HepG2 (cell line): Measurements from ENCODE around the gene SRBD1. TPM values are rescaled to one million over a fixed set of nuclear protein-coding genes. Genes with fewer than 3 reads are reported as not detected.

Source experiments
- ATAC-seq: fragments of 200-7000 bp; cut with Tn5 transposase; 3 replicates; pipeline ENCODE4 v1.9.1; 2020; ENCODE audit warnings: mild to moderate bottlenecking, moderate library complexity
- BruUV-seq: library from RNA; stranded (reverse); fragments of 400-500 nt; replicated peaks from 2 replicates; lab custom pipeline; 2021; lab: Mats Ljungman, UMichigan
- CTCF ChIA-PET: fragments of 300-600 bp; formaldehyde crosslinking; extraction: SDS; loops from one replicate; lab custom pipeline; 2021; ENCODE audit warnings: low total read pairs, inconsistent platforms, low intra/inter-chr PET ratio; lab: Yijun Ruan, JAX
- POLR2A ChIA-PET: fragments of 350-600 bp; sonication (Branson Sonifier 250); formaldehyde crosslinking; loops from one replicate; lab custom pipeline; 2020; ENCODE audit warnings: antibody characterized with exemption, inconsistent platforms; lab: Yijun Ruan, JAX
- DNase-seq: peaks from one replicate; pipeline ENCODE4 v3.0.0-alpha.2; 2015; ENCODE audit warnings: low spot score
- FAIRE-seq: peaks from 3 replicates; lab custom pipeline; 2011; peaks lifted over from hg19 to GRCh38; lab: Jason Lieb, UNC
- H2AFZ ChIP-seq: one replicate; pipeline ENCODE4 v1.6.1; 2011; ENCODE audit warnings: low read length, inconsistent platforms
- H3K27ac ChIP-seq: fragments of 300-600 bp; 3 replicates; pipeline ENCODE4 v1.8.0; 2011; ENCODE audit warnings: mixed run types, mild to moderate bottlenecking, mixed read lengths, low read length, inconsistent platforms; ENCODE audit not compliant: insufficient read depth; ENCODE audit errors: extremely low read length
- H3K27me3 ChIP-seq, 2 experiments: fragments of 200-600 bp in 1 of 2; 2 replicates in 1 of 2; 3 replicates in 1 of 2; pipeline versions ENCODE4 v1.6.0 to v1.8.0; 2011; ENCODE audit warnings: low read length in 2 of 2, mild to moderate bottlenecking in 2 of 2, moderate library complexity in 2 of 2, inconsistent platforms in 1 of 2; ENCODE audit not compliant: insufficient read depth in 2 of 2, control insufficient read depth in 1 of 2
- H3K36me3 ChIP-seq, 2 experiments: fragments of 200-600 bp in 1 of 2; replicated peaks in 1 of 2; 2 replicates in 1 of 2; 3 replicates in 1 of 2; pipeline versions ENCODE4 v1.5.1 to v1.8.0; 2011; ENCODE audit warnings: low read length in 2 of 2, inconsistent platforms in 1 of 2; ENCODE audit not compliant: insufficient read depth in 2 of 2, control insufficient read depth in 1 of 2
- H3K4me1 ChIP-seq: 2 replicates; pipeline ENCODE4 v1.5.1; 2012; ENCODE audit warnings: low read length, inconsistent platforms; ENCODE audit not compliant: insufficient read depth
- H3K4me2 ChIP-seq: 2 replicates; pipeline ENCODE4 v1.6.0; 2011; ENCODE audit warnings: low read depth, low read length, inconsistent platforms
- H3K4me3 ChIP-seq, 3 experiments: fragments of 200-600 bp in 1 of 3; sonication (generic), shearing (Covaris generic) in 1 of 3; replicated peaks in 1 of 3; 2 replicates each; pipeline ENCODE4 v1.5.1; 2011 to 2016; ENCODE audit warnings: low read length in 3 of 3, inconsistent platforms in 2 of 3, low read depth in 2 of 3, mild to moderate bottlenecking in 2 of 3, control low read depth in 1 of 3, mixed read lengths in 1 of 3; ENCODE audit not compliant: insufficient read depth in 1 of 3
- H3K79me2 ChIP-seq: one replicate; pipeline ENCODE4 v1.6.1; 2011; ENCODE audit warnings: low read length, inconsistent platforms; ENCODE audit not compliant: insufficient read depth
- H3K9ac ChIP-seq: 2 replicates; pipeline ENCODE4 v1.6.0; 2011; ENCODE audit warnings: mild to moderate bottlenecking, low read depth, low read length, inconsistent platforms; ENCODE audit not compliant: insufficient read depth
- H3K9me3 ChIP-seq: 2 replicates; pipeline ENCODE4 v1.5.1; 2012; ENCODE audit warnings: mild to moderate bottlenecking, low read length
- H4K20me1 ChIP-seq: 2 replicates; pipeline ENCODE4 v1.6.0; 2011; ENCODE audit warnings: inconsistent platforms, mild to moderate bottlenecking, low read length, moderate library complexity; ENCODE audit not compliant: insufficient read depth
- FOXA1 ChIP-seq, 2 experiments: fragments of 450-650 bp in 1 of 2; sonication (generic) in 1 of 2; formaldehyde crosslinking in 1 of 2; IDR thresholded peaks; 2 replicates each; pipeline versions ENCODE4 v1.4.0 to v1.6.1; 2016 to 2020; ENCODE audit warnings: missing genetic modification reagents in 1 of 2
- SRF ChIP-seq: IDR thresholded peaks from 2 replicates; pipeline ENCODE4 v1.6.1; 2011; ENCODE audit warnings: mild to moderate bottlenecking, low read depth, low read length, moderate library complexity
- ZBTB26 ChIP-seq: IDR thresholded peaks from 2 replicates; pipeline ENCODE4 v1.6.1; 2016; ENCODE audit warnings: missing compliant biosample characterization, missing genetic modification reagents, borderline replicate concordance
- ZBTB7B ChIP-seq: sonication (generic); formaldehyde crosslinking; IDR thresholded peaks from 2 replicates; pipeline ENCODE4 v1.4.0; 2020; ENCODE audit warnings: missing genetic modification reagents
- ZFX ChIP-seq: sonication (generic); formaldehyde crosslinking; IDR thresholded peaks from 2 replicates; pipeline ENCODE4 v1.4.0; 2020; ENCODE audit warnings: mild to moderate bottlenecking, low read depth, missing genetic modification reagents, moderate library complexity
- ZNF572 ChIP-seq: sonication (generic); formaldehyde crosslinking; IDR thresholded peaks from 2 replicates; pipeline ENCODE4 v1.5.1; 2020; ENCODE audit warnings: mild to moderate bottlenecking, missing genetic modification reagents
- whole genome bisulfite sequencing: methylation state at CpG from one replicate; pipeline ENCODE4 v1.1.6; 2017; ENCODE audit warnings: low lambda C conversion rate; 5-methylcytosine and 5-hydroxymethylcytosine counted together
- in situ Hi-C: cut with HindIII; loops from 2 replicates; pipeline ENCODE4 v1.10.0; 2017; ENCODE audit warnings: low pct_unique_long_range_greater_than_20kb; ENCODE audit not compliant: extremely low pct_ligation_motif_present
- intact Hi-C: fragments of 100-400 bp; cut with micrococcal nuclease; formaldehyde crosslinking; loops from one replicate; pipeline ENCODE4 v1.10.0; 2022; ENCODE audit not compliant: unreplicated experiment
- polyA plus RNA-seq, 8 experiments: library from polyadenylated mRNA; depleted of rRNA in 3 of 8; stranded (reverse) in 7 of 8; unstranded in 1 of 8; fragments of >200 nt; fragmentation: Illumina TruSeq in 4 of 8; extraction: Trizol in 4 of 8; gene quantifications; 2 replicates each; pipeline versions ENCODE4 v1.2.1 to v1.2.3, GENCODE V29; 2011 to 2016; ENCODE audit warnings: low read depth in 4 of 8, missing spikeins in 1 of 8, mixed read lengths in 1 of 8; ENCODE audit not compliant: insufficient read depth in 1 of 8
- total RNA-seq, 5 experiments: library from RNA; depleted of rRNA; stranded (reverse); fragments of >200 nt; fragmentation: Illumina TruSeq; extraction: Trizol; gene quantifications; 2 replicates each; pipeline ENCODE4 v1.2.3, GENCODE V29; 2016; ENCODE audit warnings: low read depth in 1 of 5
- TF ChIP-seq, protein P1 (sequence below): sonication (generic); formaldehyde crosslinking; IDR thresholded peaks from 2 replicates; pipeline ENCODE4 v1.4.0; 2020; ENCODE audit warnings: mild to moderate bottlenecking, missing genetic modification reagents, borderline replicate concordance
- TF ChIP-seq, protein P2 (sequence below): sonication (generic); formaldehyde crosslinking; IDR thresholded peaks from 2 replicates; pipeline ENCODE4 v1.8.0; 2022; ENCODE audit warnings: low read depth, missing genetic modification reagents

Gene SRBD1
- total and polyA plus RNA-seq, 2 of the 13 experiments (the other 11 are each of a cell fraction or from before 2014, with no cell fraction given): 3.2 to 23.9 TPM

DNA sequence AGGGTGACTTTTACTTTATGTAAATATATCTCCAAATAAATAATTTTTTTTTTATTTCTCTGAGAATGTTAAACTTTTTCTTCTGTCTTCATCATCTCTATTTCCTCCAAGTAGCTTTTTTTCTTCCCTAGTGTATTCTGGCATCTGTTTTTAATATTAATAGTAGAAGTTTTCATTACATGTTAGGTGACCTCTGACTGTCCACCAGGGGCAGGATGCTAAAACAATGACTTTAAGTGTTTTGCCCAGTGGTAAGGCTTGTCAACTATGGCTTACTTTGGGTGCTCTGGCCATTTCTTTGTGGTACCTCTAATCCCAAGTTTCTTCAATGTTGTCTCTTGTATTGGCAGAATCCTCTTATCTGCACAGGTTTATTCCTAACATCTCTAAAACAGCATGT lies 127.1 kb downstream of the SRBD1 start (continued):
- TF ChIP-seq, protein P1, sequence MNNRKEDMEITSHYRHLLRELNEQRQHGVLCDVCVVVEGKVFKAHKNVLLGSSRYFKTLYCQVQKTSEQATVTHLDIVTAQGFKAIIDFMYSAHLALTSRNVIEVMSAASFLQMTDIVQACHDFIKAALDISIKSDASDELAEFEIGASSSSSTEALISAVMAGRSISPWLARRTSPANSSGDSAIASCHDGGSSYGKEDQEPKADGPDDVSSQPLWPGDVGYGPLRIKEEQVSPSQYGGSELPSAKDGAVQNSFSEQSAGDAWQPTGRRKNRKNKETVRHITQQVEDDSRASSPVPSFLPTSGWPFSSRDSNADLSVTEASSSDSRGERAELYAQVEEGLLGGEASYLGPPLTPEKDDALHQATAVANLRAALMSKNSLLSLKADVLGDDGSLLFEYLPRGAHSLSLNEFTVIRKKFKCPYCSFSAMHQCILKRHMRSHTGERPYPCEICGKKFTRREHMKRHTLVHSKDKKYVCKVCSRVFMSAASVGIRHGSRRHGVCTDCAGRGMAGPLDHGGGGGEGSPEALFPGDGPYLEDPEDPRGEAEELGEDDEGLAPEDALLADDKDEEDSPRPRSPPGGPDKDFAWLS: no peak
- no peak for TF ChIP-seq ZBTB26 (CRISPR knock-in tag)
- no peak for TF ChIP-seq SRF
- TF ChIP-seq ZNF572: no peak

- FAIRE-seq (peak; percentile 26), DNase-seq (no peak), ATAC-seq (no peak)
- no peak overlapping the region for H3K27ac ChIP-seq
- no peaks in the 10 kb centered on the region for H3K79me2 ChIP-seq
- H2AFZ ChIP-seq: no peak overlapping the region
- H3K27me3 ChIP-seq: no peaks in the 10 kb centered on the region
- no peaks in the 10 kb centered on the region for H3K4me1 ChIP-seq
- 94% methylated on average over 1 of the region's 1 CpG for WGBS
- ChIA-PET CTCF (no interaction called here), POLR2A (no interaction called here)
- TF ChIP-seq, protein P2, sequence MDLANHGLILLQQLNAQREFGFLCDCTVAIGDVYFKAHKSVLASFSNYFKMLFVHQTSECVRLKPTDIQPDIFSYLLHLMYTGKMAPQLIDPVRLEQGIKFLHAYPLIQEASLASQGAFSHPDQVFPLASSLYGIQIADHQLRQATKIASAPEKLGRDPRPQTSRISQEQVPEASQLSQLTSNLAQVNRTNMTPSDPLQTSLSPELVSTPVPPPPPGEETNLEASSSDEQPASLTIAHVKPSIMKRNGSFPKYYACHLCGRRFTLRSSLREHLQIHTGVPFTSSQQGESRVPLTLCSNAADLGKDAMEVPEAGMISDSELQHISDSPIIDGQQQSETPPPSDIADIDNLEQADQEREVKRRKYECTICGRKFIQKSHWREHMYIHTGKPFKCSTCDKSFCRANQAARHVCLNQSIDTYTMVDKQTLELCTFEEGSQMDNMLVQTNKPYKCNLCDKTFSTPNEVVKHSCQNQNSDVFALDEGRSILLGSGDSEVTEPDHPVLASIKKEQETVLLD (CRISPR knock-in tag): no peak
- no peak for TF ChIP-seq ZBTB7B (CRISPR knock-in tag)
- no peak for TF ChIP-seq FOXA1 (IDR thresholded peaks at IDR 0.05)
- no peak for TF ChIP-seq FOXA1 (CRISPR knock-in tag; IDR thresholded peaks at IDR 0.05)
- TF ChIP-seq ZFX (CRISPR knock-in tag): no peak
- no peak overlapping the region for H3K9ac ChIP-seq
- H3K4me3 ChIP-seq: no peak overlapping the region
- H3K4me2 ChIP-seq: no peak overlapping the region
- intact Hi-C loops: no loop called here
- in situ Hi-C loops: no loop called here
- H4K20me1 ChIP-seq: no peaks in the 10 kb centered on the region
- H3K36me3 ChIP-seq: no peaks in the 10 kb centered on the region
- no peaks in the 10 kb centered on the region for H3K9me3 ChIP-seq
- no TSS peak for BruUV-seq
Measured at GRCh38 chr2:45477546-45477945, 133.5 kb downstream of the SRBD1 start.
